ENCODE data around the gene FOXO3.

Gene FOXO3

DNA sequence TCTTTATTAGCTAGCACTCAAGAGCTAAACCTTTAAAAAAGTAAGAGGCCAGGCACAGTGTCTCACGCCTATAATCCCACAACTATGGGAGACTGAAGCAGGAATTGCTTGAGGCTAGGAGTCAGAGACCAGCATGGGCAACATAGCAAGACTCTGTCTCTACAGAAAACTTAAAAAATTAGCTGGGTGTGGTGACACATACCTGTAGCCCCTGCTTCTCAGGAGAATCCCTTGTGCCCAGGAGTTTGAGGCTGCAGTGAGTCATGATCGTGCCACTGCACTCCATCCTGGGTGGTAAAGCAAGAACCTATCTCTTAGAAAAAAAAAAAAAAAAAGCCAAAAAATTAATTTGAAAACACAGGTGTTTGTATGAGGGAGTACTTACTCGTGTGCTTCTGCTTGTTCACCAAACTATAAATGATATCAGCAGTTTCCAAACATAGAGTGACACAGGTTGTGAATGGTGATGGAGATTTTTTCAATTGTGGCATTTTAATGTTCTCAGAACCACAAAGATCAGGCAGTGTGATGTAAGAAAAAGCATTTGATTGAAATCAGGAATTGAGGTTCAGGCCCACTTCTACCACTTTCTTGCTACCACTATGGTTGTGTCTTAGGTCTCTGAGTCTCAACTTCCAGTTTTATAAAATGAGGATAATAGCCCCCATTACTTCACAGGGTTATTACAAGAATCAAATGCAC, 104.9 kb downstream of the FOXO3 start:
- H3K4me3 ChIP-seq (ENCODE audit: low read length), result no peak overlapping the region
- DNase-seq (ENCODE audit: low read depth), result no peak
- TF ChIP-seq, protein P1, sequence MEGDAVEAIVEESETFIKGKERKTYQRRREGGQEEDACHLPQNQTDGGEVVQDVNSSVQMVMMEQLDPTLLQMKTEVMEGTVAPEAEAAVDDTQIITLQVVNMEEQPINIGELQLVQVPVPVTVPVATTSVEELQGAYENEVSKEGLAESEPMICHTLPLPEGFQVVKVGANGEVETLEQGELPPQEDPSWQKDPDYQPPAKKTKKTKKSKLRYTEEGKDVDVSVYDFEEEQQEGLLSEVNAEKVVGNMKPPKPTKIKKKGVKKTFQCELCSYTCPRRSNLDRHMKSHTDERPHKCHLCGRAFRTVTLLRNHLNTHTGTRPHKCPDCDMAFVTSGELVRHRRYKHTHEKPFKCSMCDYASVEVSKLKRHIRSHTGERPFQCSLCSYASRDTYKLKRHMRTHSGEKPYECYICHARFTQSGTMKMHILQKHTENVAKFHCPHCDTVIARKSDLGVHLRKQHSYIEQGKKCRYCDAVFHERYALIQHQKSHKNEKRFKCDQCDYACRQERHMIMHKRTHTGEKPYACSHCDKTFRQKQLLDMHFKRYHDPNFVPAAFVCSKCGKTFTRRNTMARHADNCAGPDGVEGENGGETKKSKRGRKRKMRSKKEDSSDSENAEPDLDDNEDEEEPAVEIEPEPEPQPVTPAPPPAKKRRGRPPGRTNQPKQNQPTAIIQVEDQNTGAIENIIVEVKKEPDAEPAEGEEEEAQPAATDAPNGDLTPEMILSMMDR (IDR thresholded peaks at IDR 0.05; ENCODE audit: insufficient read depth, low read depth, low read length, missing control alignments), result no peak

DNA sequence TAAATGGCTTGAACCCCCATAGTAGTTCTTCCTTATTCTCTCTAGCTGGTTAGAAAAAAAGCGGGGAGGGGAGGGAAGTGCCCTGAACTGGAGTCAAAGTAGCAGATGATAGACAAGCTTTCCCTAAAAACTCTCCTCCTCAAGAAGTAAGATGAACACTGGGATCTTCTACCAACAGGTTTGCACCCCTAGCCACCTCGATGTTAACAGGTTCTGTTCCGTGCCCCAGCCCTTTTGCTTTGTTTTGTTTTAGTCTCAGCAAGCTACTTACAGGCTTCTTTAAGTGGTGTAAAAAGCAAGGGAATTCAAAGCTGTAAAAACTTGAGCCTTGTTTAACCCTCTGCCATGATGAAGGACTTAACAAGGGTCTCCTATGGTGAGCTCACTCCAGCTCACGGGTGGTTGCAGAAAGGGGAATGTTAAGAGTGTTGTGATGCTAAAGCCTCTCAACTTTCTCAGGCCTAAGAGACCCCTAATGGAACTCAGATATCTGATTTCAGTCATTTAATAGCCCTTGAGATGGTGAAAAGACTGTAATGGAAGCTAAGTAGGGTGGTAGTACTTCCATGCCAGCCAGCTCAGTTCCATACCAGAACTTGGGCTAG, 106.0 kb downstream of the FOXO3 start:
- H3K4me3 ChIP-seq (ENCODE audit: low read length), result no peak overlapping the region
- TF ChIP-seq, protein P1 (IDR thresholded peaks at IDR 0.05; ENCODE audit: insufficient read depth, low read depth, low read length, missing control alignments), result no peak
- DNase-seq (ENCODE audit: low read depth), result no peak

DNA sequence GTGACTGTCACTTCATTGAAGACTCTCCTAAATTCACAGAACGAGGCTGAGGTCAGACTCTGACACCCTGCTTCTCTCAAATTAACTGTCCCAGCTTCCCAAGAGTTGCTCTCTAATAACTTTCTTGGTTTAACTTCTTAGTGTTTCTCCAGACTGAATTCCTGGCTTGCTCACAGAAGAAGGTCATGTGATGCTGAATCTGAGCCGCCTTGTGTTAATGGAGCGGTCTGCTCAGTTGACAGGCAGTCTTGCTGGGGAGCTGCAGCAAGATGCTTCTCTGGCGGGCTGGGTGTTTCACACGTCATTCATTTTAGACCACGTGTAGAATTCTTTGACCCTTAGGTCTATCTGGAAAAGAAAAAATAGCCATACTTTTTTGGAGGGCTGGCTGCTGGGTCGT, 107.3 kb downstream of the FOXO3 start:
- H3K4me3 ChIP-seq (ENCODE audit: low read length), result no peak overlapping the region
- TF ChIP-seq, protein P1 (IDR thresholded peaks at IDR 0.05; ENCODE audit: insufficient read depth, low read depth, low read length, missing control alignments), result no peak
- no peak for DNase-seq (ENCODE audit: low read depth)

DNA sequence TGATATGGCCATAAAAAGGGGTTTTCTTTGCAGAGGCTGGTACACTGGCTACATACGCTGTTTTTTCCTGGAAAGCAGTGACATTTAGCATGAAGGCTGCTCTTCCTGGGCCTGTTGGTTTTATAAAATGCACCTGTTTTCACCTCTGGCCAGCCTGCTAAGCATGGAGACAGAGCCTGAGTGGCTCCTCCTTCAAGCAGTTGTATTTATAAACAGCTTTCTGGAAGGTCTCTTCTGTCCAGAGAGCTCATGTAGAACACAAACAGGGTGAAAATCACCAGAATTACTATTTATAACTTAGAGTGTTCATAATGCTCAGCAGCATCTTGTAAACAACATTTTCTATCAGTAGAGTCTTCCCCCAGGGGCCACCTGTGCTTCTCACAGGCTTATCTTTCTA, 109.0 kb downstream of the FOXO3 start:
- TF ChIP-seq, protein P1 (IDR thresholded peaks at IDR 0.05; ENCODE audit: insufficient read depth, low read depth, low read length, missing control alignments), result no peak
- no peak overlapping the region for H3K4me3 ChIP-seq (ENCODE audit: low read length)
- no peak for DNase-seq (ENCODE audit: low read depth)

DNA sequence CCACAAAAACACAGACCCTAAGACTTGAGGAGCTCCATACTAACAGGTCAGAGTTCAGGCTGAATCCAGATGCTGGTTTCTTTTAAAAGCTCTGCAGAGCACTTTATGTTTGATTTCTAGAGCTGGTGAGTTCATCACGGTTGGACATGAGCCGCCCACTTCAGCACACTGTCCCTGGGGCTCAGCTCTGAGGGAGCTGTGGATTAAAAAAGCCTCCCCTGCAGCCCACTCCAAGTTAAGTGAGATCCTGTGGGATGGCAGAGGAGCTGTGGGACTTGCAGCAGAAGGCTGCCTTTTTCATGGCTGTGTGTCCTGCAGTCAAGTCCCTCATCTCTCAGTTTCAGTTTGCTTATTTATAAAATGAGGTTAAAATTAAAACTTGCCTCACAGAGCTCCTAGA, 110.5 kb downstream of the FOXO3 start:
- DNase-seq (ENCODE audit: low read depth), result no peak
- TF ChIP-seq, protein P1 (IDR thresholded peaks at IDR 0.05; ENCODE audit: insufficient read depth, low read depth, low read length, missing control alignments), result no peak
- H3K4me3 ChIP-seq (ENCODE audit: low read length), result no peak overlapping the region

DNA sequence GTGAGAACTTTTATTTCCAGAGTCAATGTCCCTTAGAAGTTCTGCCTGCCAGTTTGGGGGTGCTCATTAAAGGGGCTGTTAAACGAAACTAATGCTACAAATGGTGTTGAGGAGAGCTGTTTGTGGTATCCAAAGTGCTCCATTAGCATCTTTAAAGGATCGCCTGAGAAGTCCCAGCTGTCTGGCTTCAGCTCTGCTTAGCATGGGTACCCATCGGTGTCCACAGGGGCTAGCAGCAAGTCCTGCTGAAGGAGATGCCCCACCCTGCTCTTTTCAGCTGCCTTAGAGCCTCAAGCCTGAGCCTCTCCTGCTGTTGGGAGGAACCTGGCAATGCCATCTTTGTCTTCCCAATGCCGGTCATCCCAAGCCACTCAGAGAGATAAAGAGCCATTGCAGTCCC, 111.1 kb downstream of the FOXO3 start:
- no peak for DNase-seq (ENCODE audit: low read depth)
- no peak overlapping the region for H3K4me3 ChIP-seq (ENCODE audit: low read length)
- TF ChIP-seq, protein P1 (IDR thresholded peaks at IDR 0.05; ENCODE audit: insufficient read depth, low read depth, low read length, missing control alignments), result no peak

DNA sequence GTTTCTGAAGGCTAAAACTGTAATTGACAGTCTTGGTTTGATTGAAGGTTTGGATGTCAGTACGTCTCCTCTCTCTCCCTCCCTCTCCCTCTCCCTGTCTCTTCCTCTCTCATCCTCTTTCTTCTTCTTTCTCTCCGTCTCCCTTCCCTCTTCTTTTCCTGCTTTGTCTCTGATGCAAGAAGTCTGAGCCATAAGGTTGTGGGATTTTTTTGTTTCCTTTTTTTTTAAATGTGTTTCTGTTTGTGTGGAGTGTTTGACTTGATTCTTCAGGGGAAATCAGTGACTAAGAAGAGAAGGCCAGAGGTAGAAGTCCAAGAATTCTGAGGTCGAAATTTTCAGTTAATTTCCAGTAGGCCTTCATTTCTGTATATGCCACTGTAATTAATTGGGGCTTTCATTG, 111.9 kb downstream of the FOXO3 start:
- TF ChIP-seq, protein P1 (IDR thresholded peaks at IDR 0.05; ENCODE audit: insufficient read depth, low read depth, low read length, missing control alignments), result no peak
- H3K4me3 ChIP-seq (ENCODE audit: low read length), result no peak overlapping the region
- DNase-seq (ENCODE audit: low read depth), result no peak
